Measurements from ENCODE around the gene MT1A. TPM values are rescaled to one million over a fixed set of nuclear protein-coding genes. Genes with fewer than 3 reads are reported as not detected.

MT1A gene
- total and polyA plus RNA-seq, 10 of the 15 experiments (the other 5 are each of a cell fraction or from before 2014, with no cell fraction given): not detected

DNA sequence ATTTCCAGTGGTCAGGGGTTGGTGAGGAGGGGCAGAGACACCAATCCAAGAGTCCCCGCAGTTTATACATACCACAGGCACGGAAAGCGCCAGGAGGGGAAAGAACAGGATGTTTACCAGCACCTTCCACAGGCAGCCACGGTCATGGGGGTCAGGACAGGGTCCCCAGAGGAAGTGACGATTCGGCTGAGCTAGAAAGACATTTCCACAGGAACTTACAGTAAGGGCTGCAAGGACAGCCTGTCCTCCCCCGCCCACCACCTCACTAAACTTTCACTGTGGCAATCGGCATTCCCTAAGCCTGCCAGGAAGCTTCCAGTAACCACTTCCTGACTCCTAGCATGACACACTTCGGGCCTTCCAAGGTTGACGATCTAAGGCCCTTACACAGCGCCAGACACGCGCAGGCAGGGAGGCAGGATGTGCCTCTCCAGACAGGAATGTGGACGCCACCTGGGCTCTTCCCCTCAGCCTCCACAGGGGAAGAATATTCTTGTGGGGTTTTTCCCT, 31.3 kb upstream of the MT1A start (continued):
- TF ChIP-seq, protein P1, sequence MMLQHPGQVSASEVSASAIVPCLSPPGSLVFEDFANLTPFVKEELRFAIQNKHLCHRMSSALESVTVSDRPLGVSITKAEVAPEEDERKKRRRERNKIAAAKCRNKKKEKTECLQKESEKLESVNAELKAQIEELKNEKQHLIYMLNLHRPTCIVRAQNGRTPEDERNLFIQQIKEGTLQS (IDR thresholded peaks at IDR 0.05; ENCODE audit: borderline replicate concordance, extremely low read depth, low read depth, low read length): no peak
- no peak for TF ChIP-seq ZSCAN29 (IDR thresholded peaks at IDR 0.05)
- no peak for TF ChIP-seq SUPT20H (IDR thresholded peaks at IDR 0.05; ENCODE audit: borderline replicate concordance, control insufficient read depth, low read depth, low read length)

DNA sequence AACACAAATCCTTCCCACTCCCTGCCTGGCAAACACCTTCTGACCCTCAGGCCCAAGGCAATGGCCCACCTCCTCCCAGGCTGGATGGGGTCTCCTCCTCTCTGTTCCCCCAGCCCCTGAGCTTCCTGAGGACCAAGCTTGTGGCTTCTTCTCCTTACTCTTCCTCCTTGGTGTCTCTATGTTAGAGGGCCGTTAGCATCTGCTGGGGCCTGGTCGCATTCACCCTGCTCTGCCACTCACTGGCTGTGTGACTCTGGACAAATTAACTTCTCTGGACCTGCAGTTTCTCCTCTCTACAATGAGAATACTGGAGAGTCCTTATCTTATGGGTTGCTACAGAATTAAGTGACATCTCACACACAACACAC, 30.8 kb upstream of the MT1A start:
- no peak for DNase-seq (ENCODE audit: low read depth, low spot score)
- intact Hi-C loops (cut with micrococcal nuclease; ENCODE audit: unreplicated experiment) (loop anchor here (1.0 kb wide), 1 partner anchor 23 kb away; no protein-coding TSS in a partner anchor), in situ Hi-C loops (cut with MboI) (no loop called here)
- H4K20me1 ChIP-seq (ENCODE audit: control insufficient read depth, insufficient read depth): no peaks in the 10 kb centered on the region
- TF ChIP-seq BHLHE40 (IDR thresholded peaks at IDR 0.05; ENCODE audit: borderline replicate concordance in 1 of 2, low read depth in 2 of 2, low read length in 1 of 2): no peak
- TF ChIP-seq, protein P2, sequence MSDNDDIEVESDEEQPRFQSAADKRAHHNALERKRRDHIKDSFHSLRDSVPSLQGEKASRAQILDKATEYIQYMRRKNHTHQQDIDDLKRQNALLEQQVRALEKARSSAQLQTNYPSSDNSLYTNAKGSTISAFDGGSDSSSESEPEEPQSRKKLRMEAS (IDR thresholded peaks at IDR 0.05; ENCODE audit: low read depth, low read length): no peak
- no peak for TF ChIP-seq YY1 (IDR thresholded peaks at IDR 0.05; ENCODE audit: low read depth, low read length)
- TF ChIP-seq NFYA (IDR thresholded peaks at IDR 0.05; ENCODE audit: borderline replicate concordance, low read depth, low read length): no peak
- no peak for TF ChIP-seq SIX5 (IDR thresholded peaks at IDR 0.05; ENCODE audit: low read depth, low read length, severe bottlenecking)
- no peak for TF ChIP-seq SMAD1 (IDR thresholded peaks at IDR 0.05; ENCODE audit: low read depth, partially characterized antibody)
- TF ChIP-seq CREB1 (IDR thresholded peaks at IDR 0.05; ENCODE audit: low read depth): no peak
- no peak for TF ChIP-seq KLF5 (IDR thresholded peaks at IDR 0.05; ENCODE audit: partially characterized antibody)
- TF ChIP-seq RAD21 (IDR thresholded peaks at IDR 0.05; ENCODE audit: insufficient read depth, low read depth, low read length): no peak
- TF ChIP-seq, protein P3, sequence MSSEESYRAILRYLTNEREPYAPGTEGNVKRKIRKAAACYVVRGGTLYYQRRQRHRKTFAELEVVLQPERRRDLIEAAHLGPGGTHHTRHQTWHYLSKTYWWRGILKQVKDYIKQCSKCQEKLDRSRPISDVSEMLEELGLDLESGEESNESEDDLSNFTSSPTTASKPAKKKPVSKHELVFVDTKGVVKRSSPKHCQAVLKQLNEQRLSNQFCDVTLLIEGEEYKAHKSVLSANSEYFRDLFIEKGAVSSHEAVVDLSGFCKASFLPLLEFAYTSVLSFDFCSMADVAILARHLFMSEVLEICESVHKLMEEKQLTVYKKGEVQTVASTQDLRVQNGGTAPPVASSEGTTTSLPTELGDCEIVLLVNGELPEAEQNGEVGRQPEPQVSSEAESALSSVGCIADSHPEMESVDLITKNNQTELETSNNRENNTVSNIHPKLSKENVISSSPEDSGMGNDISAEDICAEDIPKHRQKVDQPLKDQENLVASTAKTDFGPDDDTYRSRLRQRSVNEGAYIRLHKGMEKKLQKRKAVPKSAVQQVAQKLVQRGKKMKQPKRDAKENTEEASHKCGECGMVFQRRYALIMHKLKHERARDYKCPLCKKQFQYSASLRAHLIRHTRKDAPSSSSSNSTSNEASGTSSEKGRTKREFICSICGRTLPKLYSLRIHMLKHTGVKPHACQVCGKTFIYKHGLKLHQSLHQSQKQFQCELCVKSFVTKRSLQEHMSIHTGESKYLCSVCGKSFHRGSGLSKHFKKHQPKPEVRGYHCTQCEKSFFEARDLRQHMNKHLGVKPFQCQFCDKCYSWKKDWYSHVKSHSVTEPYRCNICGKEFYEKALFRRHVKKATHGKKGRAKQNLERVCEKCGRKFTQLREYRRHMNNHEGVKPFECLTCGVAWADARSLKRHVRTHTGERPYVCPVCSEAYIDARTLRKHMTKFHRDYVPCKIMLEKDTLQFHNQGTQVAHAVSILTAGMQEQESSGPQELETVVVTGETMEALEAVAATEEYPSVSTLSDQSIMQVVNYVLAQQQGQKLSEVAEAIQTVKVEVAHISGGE (CRISPR knock-in tag; IDR thresholded peaks at IDR 0.05): no peak
- H3K36me3 ChIP-seq (ENCODE audit: control insufficient read depth in 2 of 2, insufficient read depth in 2 of 2, low read length in 1 of 2): no peaks in the 10 kb centered on the region
- peak overlapping the region; percentile 71; the same call in 1 of the 2 replicates for H3K4me2 ChIP-seq (ENCODE audit: control insufficient read depth, insufficient read depth)
- ChIA-PET CTCF (interaction anchor here (10.0 kb wide), 1 partner anchor 94 kb away, joined by 77 read pairs; no protein-coding TSS in a partner anchor), RAD21 (ENCODE audit: unreplicated experiment) (no interaction called here), POLR2A (no interaction called here), SMC1A (ENCODE audit: uncharacterized antibody, unreplicated experiment) (no interaction called here)
- no peaks in the 10 kb centered on the region; a peak in 1 of 4 replicates for H3K27me3 ChIP-seq (replicated peaks in 1 of 2; ENCODE audit: control insufficient read depth in 2 of 2, insufficient read depth in 2 of 2, low read length in 1 of 2)
- no peak for ATAC-seq
- H3K4me3 ChIP-seq: no peak overlapping the region
- no peak for FAIRE-seq
- WGBS (ENCODE audit: insufficient coverage, insufficient replicate concordance, low lambda C conversion rate, missing lambda C conversion rate): 85% methylated on average over 2 of the region's 2 CpGs
- H3K4me1 ChIP-seq (ENCODE audit: control insufficient read depth, insufficient read depth, low read length): peaks cover 25% of the 10 kb centered on the region
- BruUV-seq (replicated peaks): no TSS peak
- peak overlapping the region; percentile 82; the same call in 1 of the 2 replicates for H2AFZ ChIP-seq (ENCODE audit: control insufficient read depth, low read depth, low read length)
- H3K27ac ChIP-seq (ENCODE audit: control insufficient read depth, insufficient read depth): no peak overlapping the region
- no peaks in the 10 kb centered on the region for H3K9me3 ChIP-seq (replicated peaks; ENCODE audit: control insufficient read depth, insufficient read depth, low read length)
- no peak overlapping the region for H3K9ac ChIP-seq (ENCODE audit: control insufficient read depth, insufficient read depth, low read length)
- no peaks in the 10 kb centered on the region for H3K79me2 ChIP-seq (ENCODE audit: control insufficient read depth, insufficient read depth, low read length)

All from GM12878 (cell line).